ENCODE results near the gene ANXA3.

ANXA3 gene

DNA sequence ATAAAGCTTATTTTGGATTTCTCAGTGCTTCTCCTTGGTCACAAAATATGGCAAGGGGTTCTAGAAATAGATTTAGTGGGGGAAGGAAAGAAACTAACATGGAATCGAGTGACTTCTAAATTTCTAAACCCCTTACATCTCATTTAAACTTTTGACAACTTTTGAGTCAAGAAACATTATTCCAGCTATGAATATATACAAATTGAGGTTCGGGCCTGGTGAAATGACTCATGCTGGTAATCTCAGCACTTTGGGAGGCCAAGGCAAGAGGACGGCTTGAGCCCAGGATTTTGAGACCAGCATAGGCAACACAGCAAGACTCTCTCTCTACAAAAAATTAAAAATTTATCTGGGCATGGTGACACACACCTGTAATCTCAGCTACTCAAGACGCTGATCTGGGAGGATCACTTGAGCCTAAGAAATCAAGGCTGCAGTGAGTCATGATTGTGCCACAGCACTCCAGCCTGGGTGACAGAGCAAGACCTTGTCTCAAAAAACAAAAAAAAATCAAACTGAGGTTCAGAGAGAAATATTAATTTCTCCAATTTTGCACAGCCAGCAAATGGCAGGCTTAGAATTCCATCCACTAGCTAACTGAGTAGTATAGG is 99.8 kb downstream of the ANXA3 start:
- no peak for TF ChIP-seq CTCF (IDR thresholded peaks at IDR 0.05; ENCODE audit: low read depth, low read length)
- H3K4me3 ChIP-seq (ENCODE audit: low read depth, low read length), result no peak overlapping the region

DNA sequence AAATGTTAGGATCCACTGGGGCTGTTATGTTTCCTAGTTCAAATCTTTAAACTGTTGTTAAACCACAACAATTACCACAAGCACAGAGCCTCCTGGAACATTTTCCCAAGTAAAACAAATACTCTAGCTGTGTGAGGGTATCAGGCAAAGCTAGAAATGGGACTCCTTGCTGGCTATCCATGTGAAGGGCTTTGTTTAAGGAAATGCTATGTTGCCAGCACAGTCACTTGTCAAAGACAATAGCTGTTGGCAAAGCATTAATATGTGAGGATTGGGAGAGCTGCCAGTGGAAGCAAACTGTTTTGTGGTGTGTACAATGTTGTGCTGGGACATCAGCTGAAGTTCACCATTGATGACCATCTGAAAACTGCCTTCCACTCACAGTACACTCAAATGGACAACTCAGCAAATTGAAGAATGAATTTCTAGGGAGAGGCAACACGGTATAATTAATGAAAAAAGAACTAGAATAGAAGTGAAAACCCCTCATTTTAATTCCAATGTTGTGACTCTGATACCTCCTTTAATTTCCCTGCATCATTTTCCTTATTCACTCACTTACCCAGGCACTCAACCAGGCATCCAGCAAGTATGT is 100.8 kb downstream of the ANXA3 start:
- no peak for TF ChIP-seq CTCF (IDR thresholded peaks at IDR 0.05; ENCODE audit: low read depth, low read length)

GRCh38 chr4:78653655-78654054 is 102.1 kb downstream of the ANXA3 start:
- no peak for TF ChIP-seq CTCF (IDR thresholded peaks at IDR 0.05; ENCODE audit: low read depth, low read length)
- no peak overlapping the region for H3K4me3 ChIP-seq (ENCODE audit: low read depth, low read length)

More for the DNA sequence above, 100.8 kb downstream of the ANXA3 start:
- H3K4me3 ChIP-seq (ENCODE audit: low read depth, low read length), result no peak overlapping the region

DNA sequence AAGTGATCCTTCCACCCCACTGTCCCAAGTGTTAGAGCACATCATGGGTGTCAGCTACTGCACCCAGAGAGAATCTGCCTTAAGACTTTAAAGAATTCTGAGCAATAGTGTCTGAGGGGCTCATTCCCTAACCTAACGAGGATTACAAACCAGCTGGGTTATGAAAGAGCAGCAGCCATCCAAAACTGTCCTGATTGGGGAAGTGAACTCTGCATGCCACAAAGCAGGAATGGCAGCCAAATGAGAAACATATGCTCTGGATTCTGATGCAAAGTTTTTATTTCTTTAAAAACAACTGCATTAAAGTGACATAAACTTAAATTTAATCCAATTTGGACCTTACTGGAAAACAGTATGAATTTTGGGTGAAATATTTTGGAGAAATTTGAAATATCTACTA is 103.2 kb downstream of the ANXA3 start:
- H3K4me3 ChIP-seq (ENCODE audit: low read depth, low read length), result no peak overlapping the region
- no peak for TF ChIP-seq CTCF (IDR thresholded peaks at IDR 0.05; ENCODE audit: low read depth, low read length)

GRCh38 chr4:78656968-78657445 is 105.4 kb downstream of the ANXA3 start:
- no peak overlapping the region for H3K4me3 ChIP-seq (ENCODE audit: low read depth, low read length)
- TF ChIP-seq CTCF (IDR thresholded peaks at IDR 0.05; ENCODE audit: low read depth, low read length), result no peak

DNA sequence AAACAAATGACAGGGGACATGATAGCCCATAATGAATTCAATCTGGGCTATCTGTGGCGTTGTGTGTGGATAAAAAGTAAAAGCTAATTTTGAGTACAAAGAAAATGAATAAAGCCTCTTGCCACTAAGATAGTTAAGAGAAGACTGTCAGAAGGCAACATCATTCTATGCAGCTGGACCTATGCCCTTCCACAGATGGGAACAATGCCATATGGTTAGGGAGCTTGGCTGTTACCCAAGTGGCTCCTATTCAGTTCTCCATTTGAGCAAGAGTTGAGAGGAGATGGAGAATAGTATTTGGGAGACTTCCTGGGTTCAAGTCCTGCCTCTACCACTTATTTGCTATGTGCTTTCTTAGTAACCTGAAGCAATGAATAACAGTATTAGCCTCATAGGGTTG is 107.7 kb downstream of the ANXA3 start:
- no peak for TF ChIP-seq CTCF (IDR thresholded peaks at IDR 0.05; ENCODE audit: low read depth, low read length)
- H3K4me3 ChIP-seq (ENCODE audit: low read depth, low read length), result no peak overlapping the region

DNA sequence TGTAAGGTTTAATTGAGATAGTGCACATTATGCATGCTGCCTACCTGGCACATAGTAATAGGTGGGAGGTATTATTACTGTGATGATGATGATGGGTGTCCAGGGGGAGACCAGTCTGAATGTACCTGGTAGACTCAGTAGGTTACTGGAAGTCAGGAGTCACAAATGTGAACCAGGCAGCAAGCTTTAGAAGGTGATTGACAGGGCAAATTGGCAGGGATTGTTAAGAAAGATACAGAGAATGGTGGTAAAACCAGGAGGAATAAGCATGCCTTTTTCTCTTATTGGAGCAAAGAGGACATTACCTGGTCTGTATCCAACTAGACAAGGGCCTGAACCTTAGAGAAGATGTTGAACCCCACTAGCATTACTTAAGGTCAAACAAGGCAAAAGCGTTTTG is 108.1 kb downstream of the ANXA3 start:
- TF ChIP-seq CTCF (IDR thresholded peaks at IDR 0.05; ENCODE audit: low read depth, low read length), result no peak
- no peak overlapping the region for H3K4me3 ChIP-seq (ENCODE audit: low read depth, low read length)

Data from WI38 (cell line).